Dedifferentiated amniotic fluid mesenchymal stem cell (primary cell): ENCODE data around the gene MIOX.
A peak's percentile ranks its signal among the peaks of the same experiment; 100 is the strongest.

Experiments
- DNase-seq: peaks from one replicate; pipeline ENCODE4 v3.0.0-alpha.2; 2016; ENCODE audit errors: extremely low spot score

Gene MIOX

GRCh38 chr22:50473088-50473487 lies 13.6 kb upstream of the MIOX start:
- no peak for DNase-seq

- peak; percentile 17 for DNase-seq
Observed at GRCh38 chr22:50473855-50474671, 12.6 kb upstream of the MIOX start.

GRCh38 chr22:50474710-50475651 lies 11.7 kb upstream of the MIOX start, which contains the start of gene SBF1:
SBF1 (minus strand) TSS chr22:50475035; CDS start chr22:50474840, 195 bp downstream.
- peak; percentile 80 for DNase-seq

- DNase-seq, result no peak
Observed at GRCh38 chr22:50475652-50476002, 11.0 kb upstream of the MIOX start.

- no peak for DNase-seq
Observed at GRCh38 chr22:50476868-50477267, 9.8 kb upstream of the MIOX start.

GRCh38 chr22:50477923-50478322 lies 8.7 kb upstream of the MIOX start:
- DNase-seq, result no peak

- DNase-seq, result no peak
Observed at GRCh38 chr22:50479721-50480120, 6.9 kb upstream of the MIOX start.

- DNase-seq, result no peak
Observed at GRCh38 chr22:50481045-50481439, 5.6 kb upstream of the MIOX start.

- peak; percentile 25 for DNase-seq
Observed at GRCh38 chr22:50481440-50482106, 5.1 kb upstream of the MIOX start, which contains the start of gene ADM2. ADM2 (plus strand) TSS chr22:50481543; CDS start chr22:50481848, 305 bp downstream.

GRCh38 chr22:50482107-50483074 lies 4.3 kb upstream of the MIOX start:
- no peak for DNase-seq

- no peak for DNase-seq
Observed at GRCh38 chr22:50483106-50483505, 3.6 kb upstream of the MIOX start.

- no peak for DNase-seq
Observed at GRCh38 chr22:50483556-50483955, 3.1 kb upstream of the MIOX start.

GRCh38 chr22:50483977-50484853 lies 2.4 kb upstream of the MIOX start:
- no peak for DNase-seq

- DNase-seq, result no peak
Observed at GRCh38 chr22:50485221-50486131, 1.2 kb upstream of the MIOX start.

GRCh38 chr22:50487290-50488005 lies 789 bp downstream of the MIOX start:
- DNase-seq, result no peak

GRCh38 chr22:50488006-50488677 lies 1.5 kb downstream of the MIOX start:
- DNase-seq, result no peak

GRCh38 chr22:50488886-50489285 lies 2.2 kb downstream of the MIOX start:
- DNase-seq, result no peak
